GM19043 (cell line): ENCODE measurements around the gene SYT9.
A peak's percentile ranks its signal among the peaks of the same experiment; 100 is the strongest.

Experiments
- ATAC-seq: cut with Tn5 transposase; IDR thresholded peaks from one replicate; pipeline ENCODE4 v1.9.1; 2021; ENCODE audit warnings: low read depth; ENCODE audit not compliant: unreplicated experiment

Gene SYT9

DNA sequence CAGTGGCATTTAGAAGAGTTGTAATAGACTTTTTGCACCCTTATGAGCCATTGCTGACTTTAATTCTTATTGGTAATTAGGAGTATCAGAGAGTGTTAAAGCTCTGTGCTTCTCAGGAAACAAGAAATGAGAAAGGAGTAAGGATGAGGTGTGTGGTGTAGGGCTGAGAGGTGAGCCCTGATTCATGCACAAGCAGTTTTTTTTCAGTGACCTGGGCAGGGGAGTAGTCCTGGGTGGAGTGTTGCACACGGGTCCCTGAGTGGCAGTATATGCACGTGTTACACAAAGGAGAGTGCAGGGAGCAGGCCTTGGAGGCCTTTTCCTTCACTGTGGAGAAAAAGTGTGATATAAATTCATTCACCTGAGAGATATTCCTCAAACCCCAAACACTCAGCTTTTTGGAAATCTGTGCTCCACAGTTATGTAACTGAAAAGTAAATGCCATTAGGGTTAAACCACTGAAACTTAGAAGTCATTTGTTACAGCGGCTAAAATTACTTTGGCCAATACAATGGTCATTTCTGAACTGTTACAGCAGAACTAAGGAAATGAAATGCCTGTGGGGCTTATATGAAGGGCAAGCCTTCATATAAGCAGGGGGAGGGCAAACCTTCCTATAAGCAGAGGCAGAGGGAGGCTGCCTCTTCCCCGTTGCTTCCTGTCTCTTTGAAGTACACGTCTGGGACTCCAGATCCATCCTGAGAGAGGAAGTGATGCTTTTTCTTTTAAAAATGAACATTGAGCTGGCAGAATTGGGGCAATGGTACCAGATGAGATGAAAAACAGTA, 171.0 kb downstream of the SYT9 start:
- no peak for ATAC-seq

DNA sequence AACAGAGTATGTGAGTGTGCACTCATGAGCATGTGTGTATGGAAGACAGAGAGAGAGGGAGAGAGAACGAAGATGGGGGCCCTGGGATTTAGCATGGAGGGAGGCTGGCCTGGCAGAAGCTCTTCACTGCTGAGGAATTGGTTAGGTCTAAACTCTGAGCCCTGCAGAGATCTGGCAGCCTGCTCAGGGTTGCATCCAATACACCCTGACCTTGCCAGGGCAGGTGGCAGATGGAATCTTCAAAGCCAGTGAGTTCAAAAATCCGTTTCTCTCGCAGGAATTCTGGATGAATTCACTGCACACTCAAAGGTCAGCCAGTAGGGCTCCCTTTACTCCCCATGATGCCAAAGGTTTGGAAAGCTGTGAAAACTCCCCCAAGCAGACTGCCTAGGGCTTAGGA, 172.2 kb downstream of the SYT9 start:
- no peak for ATAC-seq

DNA sequence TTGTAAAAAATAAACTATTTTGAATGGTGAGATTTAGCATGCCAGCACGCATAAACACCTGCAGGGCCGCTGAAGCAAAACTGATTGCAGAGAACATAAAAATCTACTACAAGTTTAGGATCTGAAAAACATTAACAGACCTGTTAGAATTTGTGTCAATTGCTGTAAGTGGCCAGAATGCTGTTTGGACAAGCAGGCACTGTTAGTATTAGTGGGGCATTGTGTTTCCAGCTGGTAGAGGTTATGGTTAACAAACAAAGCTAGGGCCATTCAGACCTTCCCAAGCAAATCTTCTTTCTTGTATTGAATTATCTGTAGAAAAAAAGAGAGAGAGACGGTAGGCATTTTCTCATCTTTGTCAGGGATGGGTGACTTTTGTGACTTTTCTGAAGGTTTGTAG, 176.0 kb downstream of the SYT9 start:
- ATAC-seq, result no peak

DNA sequence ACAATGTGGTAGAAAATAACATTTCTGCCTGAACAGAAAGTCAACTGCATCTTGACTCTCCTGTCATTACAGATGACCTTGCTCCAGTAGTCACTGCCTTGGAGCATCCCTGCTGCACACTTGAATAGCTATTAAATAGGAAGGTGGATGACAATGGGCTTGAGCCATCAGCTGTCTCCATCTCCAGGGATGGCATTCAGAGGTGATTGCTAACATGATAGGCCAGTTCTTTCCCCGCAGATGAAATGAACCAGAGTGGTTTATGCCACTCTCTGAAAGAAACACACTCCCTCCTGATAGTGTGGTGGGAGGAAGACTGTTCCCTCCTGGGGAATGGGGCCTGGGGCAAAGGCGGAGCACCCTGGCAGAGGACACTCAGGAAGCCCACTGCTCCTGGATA, 176.5 kb downstream of the SYT9 start:
- no peak for ATAC-seq

DNA sequence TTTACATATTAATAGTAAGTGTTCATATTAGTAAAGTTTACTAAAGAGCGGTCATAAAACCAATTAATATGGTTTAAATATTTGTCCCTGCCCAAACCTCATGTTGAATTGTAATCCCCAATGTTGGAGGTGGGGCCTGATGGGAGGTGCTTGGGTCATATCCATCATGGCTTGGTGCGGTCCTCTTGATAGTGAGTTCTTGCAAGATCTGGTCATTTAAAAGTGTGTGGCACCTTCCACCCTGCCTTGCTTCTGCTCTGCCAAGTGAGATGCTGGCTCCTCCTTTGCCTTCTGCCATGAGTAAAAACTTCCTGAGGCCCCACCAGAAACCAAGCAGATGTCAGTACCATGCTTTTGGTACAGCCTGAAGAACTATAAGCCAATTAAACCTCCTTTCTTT, 178.8 kb downstream of the SYT9 start:
- no peak for ATAC-seq

DNA sequence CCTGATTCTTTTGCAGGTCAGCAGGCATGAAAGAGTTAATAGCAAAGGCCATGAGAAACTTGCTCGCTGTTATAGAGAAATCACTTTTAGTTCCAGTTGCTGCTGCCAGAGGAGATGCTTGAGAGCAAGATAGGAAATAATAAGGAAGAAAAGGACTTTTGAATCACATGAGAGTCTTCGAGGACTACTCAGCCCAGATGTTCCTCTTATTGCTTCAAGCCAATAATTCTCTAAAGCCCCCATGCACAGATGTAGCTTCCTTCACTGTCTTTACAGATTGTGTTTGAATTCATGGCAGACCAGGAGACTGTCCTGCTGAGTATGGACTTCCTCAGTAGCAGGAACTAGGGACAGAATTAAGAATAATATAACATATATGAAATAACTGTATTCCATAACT, 183.5 kb downstream of the SYT9 start:
- ATAC-seq, result no peak

DNA sequence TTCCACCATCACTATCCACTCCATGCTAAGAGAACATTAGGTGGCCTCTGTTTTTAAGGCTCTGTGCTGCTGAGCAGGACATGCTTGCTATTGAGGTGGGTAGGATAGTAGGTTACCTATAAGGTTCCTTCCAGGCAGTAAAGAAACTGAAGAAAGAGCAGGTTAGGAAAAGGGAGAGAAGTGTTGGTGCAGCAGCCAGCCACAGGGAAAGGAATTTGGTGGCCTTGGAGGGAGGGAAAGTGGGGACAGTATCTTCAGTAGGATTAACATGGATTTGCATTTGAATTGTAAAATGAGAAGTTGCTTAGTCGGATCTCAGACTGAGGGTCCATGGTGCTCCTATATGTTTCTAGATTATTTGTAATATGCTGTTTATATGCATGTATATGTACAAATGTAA, 184.4 kb downstream of the SYT9 start:
- ATAC-seq, result no peak

DNA sequence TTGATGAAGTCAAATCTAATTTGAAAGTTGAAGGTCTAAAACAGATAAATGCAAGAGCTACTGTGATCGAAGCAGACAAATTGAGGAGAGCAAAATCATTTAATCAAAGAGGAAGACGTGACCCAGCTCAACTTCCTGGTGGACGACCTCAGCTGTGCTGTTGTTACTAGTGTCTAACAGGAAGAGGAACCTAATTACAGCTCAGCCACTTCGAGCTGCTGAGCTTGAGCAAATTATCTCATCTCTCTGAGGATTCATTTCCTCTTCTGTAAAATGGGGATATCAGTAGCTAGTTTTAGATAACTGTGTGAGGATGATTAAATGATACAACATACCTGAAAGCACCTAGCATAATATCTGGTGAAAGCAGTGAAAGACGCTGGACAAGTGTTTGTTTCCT, 185.0 kb downstream of the SYT9 start:
- no peak for ATAC-seq

DNA sequence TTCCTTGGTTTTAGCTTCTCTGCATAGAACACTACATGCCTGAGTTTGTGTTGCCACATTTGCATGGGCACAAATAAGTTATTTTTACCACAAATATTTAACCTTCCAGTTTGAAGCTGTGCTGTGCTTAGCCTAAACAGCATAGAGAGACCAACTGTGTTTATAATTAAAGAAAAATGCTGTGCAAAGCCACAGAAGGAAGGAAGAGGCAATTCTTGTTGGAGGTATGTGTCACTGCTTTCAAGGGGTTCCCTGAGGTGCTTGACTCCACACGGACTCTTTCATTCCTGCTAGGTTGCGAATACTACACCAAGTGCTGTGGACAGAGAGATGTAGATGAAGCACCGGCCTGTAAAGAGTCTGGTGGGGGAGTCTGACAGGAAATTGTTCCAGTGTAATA, 186.0 kb downstream of the SYT9 start:
- ATAC-seq, result no peak

DNA sequence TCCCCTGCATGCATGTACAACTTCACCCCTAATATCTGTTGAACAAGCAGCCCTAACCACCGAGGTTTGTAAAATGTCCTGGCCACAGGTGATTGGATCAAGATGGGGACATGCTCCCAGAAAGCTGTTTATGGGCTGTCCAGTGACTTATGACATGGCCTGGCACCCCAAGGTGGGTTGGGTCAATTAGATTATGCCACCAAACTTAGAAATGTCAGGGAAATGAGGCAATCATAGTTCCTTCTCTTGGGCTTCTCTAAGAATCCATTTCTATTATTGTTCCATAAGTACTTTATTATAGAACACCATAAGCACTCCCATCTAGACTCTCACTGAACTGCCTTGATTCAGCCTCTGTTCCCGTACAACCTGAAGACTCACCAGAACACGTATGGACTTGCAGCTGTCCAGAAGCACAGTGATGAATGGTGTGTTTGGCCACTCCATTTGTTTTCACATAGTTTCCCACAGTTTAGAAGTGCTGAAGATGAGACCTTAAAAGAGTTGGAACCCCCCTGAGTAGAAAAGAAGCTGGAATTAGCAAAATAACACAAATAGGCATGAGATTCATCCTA, 188.1 kb downstream of the SYT9 start:
- ATAC-seq, result no peak

DNA sequence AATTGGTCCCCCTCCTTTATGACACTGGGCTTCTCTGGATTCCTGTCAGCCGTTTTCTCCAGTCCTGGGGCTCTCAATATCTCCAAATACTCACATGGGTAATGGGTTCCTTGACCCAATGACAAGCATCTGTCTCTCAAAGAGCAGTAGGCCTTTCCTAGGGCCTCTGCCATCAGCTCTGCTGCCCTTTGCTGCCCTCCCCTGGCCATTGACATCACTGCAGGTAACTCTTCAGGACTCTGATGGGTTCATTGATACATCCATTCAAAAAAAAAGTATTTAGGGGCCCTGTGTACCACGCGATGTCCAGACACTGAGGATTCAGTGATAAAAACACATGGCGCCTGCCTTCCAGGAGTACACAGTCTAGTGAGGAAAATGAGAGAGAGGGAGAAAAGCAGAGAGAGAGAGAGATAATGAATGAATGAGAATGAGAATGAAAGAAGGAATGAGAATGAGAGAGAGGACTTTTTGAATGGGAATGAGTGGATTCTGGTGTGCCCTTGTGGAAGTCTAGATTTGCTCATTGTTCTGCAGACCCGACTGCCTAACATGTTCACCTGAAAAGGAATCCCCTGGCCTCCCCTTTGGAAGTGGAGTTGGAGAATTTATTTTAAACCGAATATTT, 191.0 kb downstream of the SYT9 start:
- ATAC-seq, result peak; percentile 90

DNA sequence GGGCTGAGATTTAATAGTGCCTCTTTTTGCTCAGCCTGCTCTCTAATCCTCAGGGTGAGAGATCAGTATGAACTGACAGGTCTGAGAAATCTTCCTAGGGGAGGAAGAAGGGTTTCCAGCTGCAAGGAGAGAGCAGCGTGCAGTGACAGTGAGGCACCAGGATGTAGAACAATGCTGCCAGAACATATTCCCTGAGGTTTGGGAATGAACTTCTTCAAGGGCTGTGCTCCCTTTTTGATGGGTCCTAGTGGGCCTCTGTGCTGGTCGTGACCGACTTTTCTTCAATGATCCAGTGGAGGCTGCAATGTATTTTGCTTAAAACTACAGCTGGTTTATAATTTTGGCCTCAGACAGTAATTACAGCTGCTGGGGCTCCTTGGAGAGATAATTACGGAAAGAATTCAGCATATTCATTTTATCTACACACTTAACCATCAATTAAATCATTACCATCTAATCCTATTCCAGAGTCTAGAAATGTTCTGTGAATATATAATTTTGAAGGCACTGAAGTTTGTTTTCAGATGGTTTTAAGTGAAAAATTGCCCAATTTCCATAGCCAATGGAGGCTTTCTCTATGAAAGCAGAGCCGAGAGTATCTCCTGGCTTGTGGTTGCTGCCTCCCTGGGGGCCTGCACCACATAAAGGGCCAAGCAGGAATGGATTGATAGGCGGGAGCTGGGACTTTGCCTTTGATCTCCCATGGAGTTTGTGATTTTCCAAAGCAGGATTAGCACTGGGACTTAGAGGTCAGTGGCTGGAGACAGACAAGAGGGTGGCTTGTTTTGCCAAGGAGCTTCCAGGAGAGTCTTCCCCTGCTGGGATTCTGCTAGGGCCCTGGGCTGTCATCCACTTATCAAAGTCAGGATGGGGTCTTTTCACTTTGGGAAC, 192.6 kb downstream of the SYT9 start:
- no peak for ATAC-seq

DNA sequence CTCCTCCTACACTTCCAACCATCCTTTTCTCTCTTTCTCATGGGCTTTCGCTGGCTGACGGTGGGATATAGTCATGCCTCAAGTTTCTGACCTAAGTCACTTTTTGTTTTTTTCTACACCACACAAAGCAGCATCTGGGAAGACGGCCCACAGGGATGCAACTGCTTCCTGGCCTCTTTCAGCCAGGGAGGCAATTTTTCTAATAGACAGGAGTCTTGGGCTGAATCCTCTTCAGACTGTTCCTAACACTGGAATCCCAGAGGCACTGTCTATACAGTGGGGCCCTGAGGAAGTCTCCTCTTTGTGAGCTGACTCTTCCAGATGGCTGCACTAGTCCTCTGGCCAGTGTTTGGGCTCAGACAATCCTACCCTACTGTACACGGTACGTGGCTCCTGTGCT, 193.9 kb downstream of the SYT9 start:
- no peak for ATAC-seq

DNA sequence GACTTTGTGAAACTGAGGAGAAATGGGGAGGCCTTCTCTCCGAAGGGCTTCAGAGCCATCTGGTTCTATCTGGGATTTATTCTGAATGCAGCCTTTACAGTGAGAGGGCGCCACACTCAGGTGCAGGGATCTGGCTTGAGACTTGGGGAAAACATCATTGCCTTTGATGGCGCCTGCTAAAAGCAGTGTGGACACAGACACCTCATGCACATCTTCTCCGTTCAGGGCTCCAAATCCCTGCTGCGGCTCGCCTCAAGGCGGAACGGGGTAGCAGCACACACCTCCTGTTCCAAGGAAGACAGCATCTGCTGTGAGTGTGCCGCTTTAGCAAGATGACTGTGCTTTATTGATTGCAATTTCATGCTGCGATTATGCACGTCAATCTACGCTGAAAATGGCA, 196.5 kb downstream of the SYT9 start:
- no peak for ATAC-seq

DNA sequence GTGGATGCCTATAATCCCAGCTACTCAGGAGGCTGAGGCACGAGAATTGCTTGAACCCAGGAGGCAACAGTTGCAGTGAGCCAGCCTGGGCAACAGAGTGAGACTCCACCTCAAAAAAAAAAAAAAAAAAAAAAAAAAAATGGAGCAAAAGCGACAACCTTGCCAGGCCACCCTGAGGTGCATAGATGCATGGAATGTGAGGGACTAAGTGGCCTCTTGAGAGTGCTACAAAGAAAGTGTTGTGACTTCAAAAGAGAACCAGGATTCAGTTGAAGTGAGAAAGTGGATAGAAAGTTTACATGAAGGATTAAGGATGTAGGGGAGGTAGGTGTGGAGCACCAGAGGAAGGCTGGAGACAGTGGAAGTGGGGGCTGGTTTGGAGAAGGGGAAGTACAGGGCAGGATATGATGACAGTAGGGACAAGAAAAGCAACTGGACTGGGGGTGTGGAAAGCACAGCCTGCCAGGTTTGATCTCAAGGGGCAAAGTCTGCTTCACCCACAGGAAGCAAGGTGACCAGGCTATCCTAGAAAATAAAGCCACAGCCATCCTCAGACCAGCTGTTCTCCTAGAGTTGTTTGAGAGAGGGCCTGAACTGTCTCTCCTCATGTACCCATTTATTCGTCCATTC, 197.6 kb downstream of the SYT9 start:
- ATAC-seq, result no peak

DNA sequence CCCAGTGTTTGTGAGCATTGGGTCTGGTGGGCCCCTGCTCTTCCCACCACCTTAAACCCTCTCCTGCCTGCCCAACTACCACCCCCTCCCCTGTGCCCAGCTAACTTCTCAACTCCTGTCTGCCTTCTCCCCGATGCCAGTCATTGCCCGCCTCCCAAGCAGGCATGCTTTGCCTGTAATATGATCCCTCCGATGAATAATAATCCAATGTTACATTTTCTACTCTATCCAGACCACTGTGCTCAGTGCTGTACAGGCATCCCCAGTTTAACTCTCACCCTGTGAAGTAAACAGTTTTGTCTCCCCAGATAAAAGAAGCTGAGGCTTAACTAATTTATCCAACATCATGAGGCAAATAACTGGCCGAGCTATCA, 198.1 kb downstream of the SYT9 start:
- no peak for ATAC-seq

DNA sequence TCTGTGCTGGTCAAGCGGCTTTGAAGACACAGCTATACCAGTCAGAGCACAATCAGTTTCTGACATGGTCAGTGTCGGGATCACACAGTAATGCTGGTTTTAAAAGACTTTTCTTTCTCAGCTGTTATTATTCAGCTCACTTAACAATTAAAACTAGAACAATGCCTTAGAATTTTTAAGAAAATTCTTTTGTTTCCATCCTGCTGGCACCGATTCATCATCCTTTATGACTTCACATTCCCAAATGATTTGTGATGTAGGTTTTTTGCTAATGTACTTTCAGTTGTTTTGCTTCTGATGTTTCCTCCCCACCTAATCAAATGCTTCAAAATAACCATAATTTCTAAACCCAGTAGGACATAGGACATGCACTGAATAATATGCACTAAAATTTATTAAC, 199.1 kb downstream of the SYT9 start:
- ATAC-seq, result no peak

DNA sequence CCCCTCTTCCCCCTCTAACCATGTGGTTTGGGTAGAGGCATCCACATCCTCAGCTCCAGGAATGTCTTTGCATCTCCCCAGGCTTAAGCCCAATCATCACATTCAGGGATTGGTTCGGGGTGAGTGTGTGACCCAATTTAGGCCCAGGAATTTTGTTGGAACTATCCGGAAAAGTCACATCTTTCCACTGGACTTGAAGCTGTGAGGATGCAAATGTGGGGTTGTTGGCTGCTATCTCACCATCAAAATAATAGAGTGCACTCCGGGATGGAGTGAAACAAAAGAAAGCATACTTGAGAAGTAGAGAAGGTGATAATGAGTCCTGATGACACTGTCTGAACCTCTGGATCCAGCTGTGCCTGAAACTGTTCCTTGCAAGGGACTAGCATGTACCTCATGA, 199.8 kb downstream of the SYT9 start:
- no peak for ATAC-seq

DNA sequence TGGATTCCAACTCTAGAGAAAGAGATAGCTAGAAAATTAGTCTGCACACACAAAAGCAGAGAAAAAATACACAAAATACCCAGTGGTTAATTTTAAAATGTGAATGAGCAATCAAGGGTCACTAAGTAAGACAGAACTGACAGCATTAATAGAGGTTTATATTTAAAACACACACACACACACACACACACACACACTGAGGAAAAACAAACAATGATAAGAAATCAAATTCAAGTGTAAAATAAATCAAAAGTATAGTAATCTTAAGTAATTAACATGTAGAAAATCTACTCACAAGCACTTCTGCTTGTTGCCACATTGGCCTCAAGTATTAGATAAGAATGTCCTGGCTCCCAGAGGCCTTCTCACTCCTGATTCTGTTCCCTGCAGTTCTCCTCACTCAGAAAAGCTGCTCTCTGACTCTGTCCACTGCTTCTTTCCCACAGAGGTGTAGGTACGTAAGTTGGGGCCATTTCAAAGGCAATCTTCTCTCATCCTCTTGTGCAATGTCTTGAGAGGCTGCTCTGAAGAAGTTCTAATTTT, 200.3 kb downstream of the SYT9 start:
- no peak for ATAC-seq

DNA sequence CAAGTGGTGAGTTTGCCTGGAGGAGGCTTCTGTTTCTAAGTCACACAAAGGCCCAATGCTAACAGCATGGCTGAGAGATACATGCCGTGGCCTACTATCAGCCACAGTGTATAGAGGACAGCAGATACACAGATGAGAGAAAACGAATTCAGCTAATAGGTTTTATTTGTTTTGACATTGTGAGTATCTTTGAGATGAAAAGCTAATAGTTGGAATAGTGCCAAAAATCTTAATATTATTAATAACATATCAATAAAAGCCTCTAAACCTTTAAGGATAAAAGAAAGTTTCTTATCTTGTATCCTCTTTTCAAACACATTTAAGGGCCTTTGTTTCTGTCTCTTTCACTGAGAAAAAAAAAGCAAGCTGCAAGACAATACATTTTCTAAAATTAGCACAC, 203.2 kb downstream of the SYT9 start:
- ATAC-seq, result no peak

DNA sequence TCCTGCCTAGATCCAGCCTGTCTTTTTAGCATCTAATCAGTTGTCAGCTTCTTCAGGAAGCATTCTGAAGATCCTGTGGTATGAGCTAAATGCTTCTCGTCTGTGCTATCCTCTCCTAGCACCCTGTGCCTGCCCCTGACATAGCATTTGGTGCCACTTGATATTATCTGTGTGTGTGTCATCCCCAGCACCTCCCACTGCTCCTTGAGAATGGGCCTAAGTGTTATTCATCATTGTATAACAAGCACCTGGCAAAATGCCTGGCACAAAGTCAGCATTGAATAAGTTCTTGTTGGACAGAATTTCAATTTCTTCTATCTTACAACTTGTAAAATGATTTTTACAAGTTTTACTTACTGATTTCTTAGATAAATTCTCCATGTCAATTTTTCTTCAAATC, 205.5 kb downstream of the SYT9 start:
- no peak for ATAC-seq
